PFSK-1 (cell line): Measurements from ENCODE around the gene RALGPS2.

ENCODE experiments used
- POLR2AphosphoS5 ChIP-seq: IDR thresholded peaks from 2 replicates; pipeline ENCODE4 v1.6.1; 2012; ENCODE audit warnings: low read depth, mild to moderate bottlenecking, control low read depth, low read length, moderate library complexity
- SIN3A ChIP-seq: IDR thresholded peaks from 2 replicates; pipeline ENCODE4 v1.6.1; 2012; ENCODE audit warnings: mild to moderate bottlenecking, low read length, moderate library complexity, borderline replicate concordance; ENCODE audit not compliant: insufficient read depth
- TAF1 ChIP-seq: IDR thresholded peaks from 2 replicates; pipeline ENCODE4 v1.6.1; 2012; ENCODE audit warnings: low read length, control low read depth, borderline replicate concordance; ENCODE audit not compliant: insufficient read depth
- TF ChIP-seq, protein P1 (sequence below), 2 experiments: IDR thresholded peaks; 2 replicates each; pipeline versions ENCODE4 v1.6.1 to v1.8.0; 2011 to 2012; ENCODE audit warnings: low read depth in 2 of 2, low read length in 2 of 2, control low read depth in 1 of 2, inconsistent platforms in 1 of 2, mild to moderate bottlenecking in 1 of 2, moderate library complexity in 1 of 2; ENCODE audit not compliant: insufficient read depth in 1 of 2

DNA sequence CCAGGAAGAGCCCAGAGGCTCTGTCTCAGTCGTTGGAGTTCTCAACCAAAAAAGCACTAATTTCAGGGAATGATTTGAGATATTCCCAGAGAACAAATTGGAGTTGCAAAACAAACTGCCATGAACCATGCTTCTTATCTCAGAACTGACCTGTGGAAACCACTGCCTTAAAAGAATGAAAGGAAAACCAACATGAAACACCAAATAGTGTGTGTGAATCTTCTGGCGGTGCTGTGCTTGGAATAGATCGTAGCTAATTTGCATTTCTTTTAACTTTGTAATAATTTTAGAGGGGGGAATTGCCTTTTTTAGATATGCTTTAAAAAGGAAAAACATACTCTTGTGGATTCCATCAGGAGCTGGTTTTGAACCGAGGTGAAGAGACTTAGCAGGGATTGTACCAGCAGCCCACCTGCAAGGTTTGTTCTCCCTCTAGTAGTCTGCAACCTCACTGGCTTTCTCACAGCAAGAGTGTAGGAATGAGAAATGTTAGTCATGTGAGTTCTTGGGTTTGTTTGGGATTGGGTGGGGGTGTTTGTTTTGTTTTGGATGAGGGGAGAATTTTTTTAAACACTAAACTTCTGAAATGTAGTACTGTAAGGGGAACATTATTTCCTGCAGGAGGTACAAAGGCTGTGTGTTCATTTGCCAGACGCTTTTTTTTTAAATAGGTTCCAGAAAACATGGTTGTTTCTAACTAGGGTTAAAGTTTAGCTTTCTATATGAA, 191.6 kb downstream of the RALGPS2 start:
- TF ChIP-seq TAF1 = no peak
- TF ChIP-seq POLR2AphosphoS5 = no peak
- TF ChIP-seq, protein P1, sequence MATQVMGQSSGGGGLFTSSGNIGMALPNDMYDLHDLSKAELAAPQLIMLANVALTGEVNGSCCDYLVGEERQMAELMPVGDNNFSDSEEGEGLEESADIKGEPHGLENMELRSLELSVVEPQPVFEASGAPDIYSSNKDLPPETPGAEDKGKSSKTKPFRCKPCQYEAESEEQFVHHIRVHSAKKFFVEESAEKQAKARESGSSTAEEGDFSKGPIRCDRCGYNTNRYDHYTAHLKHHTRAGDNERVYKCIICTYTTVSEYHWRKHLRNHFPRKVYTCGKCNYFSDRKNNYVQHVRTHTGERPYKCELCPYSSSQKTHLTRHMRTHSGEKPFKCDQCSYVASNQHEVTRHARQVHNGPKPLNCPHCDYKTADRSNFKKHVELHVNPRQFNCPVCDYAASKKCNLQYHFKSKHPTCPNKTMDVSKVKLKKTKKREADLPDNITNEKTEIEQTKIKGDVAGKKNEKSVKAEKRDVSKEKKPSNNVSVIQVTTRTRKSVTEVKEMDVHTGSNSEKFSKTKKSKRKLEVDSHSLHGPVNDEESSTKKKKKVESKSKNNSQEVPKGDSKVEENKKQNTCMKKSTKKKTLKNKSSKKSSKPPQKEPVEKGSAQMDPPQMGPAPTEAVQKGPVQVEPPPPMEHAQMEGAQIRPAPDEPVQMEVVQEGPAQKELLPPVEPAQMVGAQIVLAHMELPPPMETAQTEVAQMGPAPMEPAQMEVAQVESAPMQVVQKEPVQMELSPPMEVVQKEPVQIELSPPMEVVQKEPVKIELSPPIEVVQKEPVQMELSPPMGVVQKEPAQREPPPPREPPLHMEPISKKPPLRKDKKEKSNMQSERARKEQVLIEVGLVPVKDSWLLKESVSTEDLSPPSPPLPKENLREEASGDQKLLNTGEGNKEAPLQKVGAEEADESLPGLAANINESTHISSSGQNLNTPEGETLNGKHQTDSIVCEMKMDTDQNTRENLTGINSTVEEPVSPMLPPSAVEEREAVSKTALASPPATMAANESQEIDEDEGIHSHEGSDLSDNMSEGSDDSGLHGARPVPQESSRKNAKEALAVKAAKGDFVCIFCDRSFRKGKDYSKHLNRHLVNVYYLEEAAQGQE (IDR thresholded peaks at IDR 0.05; ENCODE audit: insufficient read depth in 1 of 2, low read depth in 2 of 2, low read length in 2 of 2) = no peak
- no peak for TF ChIP-seq SIN3A
